ENCODE data around the gene TIMP2. TPM values are rescaled to one million over a fixed set of nuclear protein-coding genes. Genes with fewer than 3 reads are reported as not detected.

TIMP2 gene
- total and polyA plus RNA-seq, 2 of the 8 experiments (the other 6 are each of a cell fraction or from before 2014, with no cell fraction given) = 18.2 to 43.3 TPM

DNA sequence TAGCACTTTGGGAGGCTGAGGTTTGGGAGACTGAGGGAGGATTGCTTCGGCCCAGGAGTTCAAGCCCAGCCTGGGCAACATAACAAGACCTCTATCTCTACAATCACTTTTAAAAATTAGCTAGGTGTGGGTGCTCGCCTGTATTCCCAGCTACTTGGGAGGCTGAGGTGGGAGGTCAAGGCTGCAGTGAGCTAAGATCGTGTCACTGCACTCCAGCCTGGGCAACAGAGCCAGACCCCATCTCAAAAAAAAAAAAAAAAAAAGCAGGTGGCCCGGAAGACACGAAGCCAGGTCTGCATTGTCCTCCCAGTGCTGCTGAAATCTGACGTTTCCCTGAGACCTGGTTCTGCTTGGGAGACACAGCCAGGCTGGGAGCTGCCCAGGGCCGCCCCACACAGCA, 18.8 kb upstream of the TIMP2 start (continued):
- TF ChIP-seq, protein P1, sequence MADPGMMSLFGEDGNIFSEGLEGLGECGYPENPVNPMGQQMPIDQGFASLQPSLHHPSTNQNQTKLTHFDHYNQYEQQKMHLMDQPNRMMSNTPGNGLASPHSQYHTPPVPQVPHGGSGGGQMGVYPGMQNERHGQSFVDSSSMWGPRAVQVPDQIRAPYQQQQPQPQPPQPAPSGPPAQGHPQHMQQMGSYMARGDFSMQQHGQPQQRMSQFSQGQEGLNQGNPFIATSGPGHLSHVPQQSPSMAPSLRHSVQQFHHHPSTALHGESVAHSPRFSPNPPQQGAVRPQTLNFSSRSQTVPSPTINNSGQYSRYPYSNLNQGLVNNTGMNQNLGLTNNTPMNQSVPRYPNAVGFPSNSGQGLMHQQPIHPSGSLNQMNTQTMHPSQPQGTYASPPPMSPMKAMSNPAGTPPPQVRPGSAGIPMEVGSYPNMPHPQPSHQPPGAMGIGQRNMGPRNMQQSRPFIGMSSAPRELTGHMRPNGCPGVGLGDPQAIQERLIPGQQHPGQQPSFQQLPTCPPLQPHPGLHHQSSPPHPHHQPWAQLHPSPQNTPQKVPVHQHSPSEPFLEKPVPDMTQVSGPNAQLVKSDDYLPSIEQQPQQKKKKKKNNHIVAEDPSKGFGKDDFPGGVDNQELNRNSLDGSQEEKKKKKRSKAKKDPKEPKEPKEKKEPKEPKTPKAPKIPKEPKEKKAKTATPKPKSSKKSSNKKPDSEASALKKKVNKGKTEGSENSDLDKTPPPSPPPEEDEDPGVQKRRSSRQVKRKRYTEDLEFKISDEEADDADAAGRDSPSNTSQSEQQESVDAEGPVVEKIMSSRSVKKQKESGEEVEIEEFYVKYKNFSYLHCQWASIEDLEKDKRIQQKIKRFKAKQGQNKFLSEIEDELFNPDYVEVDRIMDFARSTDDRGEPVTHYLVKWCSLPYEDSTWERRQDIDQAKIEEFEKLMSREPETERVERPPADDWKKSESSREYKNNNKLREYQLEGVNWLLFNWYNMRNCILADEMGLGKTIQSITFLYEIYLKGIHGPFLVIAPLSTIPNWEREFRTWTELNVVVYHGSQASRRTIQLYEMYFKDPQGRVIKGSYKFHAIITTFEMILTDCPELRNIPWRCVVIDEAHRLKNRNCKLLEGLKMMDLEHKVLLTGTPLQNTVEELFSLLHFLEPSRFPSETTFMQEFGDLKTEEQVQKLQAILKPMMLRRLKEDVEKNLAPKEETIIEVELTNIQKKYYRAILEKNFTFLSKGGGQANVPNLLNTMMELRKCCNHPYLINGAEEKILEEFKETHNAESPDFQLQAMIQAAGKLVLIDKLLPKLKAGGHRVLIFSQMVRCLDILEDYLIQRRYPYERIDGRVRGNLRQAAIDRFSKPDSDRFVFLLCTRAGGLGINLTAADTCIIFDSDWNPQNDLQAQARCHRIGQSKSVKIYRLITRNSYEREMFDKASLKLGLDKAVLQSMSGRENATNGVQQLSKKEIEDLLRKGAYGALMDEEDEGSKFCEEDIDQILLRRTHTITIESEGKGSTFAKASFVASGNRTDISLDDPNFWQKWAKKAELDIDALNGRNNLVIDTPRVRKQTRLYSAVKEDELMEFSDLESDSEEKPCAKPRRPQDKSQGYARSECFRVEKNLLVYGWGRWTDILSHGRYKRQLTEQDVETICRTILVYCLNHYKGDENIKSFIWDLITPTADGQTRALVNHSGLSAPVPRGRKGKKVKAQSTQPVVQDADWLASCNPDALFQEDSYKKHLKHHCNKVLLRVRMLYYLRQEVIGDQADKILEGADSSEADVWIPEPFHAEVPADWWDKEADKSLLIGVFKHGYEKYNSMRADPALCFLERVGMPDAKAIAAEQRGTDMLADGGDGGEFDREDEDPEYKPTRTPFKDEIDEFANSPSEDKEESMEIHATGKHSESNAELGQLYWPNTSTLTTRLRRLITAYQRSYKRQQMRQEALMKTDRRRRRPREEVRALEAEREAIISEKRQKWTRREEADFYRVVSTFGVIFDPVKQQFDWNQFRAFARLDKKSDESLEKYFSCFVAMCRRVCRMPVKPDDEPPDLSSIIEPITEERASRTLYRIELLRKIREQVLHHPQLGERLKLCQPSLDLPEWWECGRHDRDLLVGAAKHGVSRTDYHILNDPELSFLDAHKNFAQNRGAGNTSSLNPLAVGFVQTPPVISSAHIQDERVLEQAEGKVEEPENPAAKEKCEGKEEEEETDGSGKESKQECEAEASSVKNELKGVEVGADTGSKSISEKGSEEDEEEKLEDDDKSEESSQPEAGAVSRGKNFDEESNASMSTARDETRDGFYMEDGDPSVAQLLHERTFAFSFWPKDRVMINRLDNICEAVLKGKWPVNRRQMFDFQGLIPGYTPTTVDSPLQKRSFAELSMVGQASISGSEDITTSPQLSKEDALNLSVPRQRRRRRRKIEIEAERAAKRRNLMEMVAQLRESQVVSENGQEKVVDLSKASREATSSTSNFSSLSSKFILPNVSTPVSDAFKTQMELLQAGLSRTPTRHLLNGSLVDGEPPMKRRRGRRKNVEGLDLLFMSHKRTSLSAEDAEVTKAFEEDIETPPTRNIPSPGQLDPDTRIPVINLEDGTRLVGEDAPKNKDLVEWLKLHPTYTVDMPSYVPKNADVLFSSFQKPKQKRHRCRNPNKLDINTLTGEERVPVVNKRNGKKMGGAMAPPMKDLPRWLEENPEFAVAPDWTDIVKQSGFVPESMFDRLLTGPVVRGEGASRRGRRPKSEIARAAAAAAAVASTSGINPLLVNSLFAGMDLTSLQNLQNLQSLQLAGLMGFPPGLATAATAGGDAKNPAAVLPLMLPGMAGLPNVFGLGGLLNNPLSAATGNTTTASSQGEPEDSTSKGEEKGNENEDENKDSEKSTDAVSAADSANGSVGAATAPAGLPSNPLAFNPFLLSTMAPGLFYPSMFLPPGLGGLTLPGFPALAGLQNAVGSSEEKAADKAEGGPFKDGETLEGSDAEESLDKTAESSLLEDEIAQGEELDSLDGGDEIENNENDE (IDR thresholded peaks at IDR 0.05; ENCODE audit: insufficient replicate concordance, low read length) = no peak
- TF ChIP-seq ATF3 (IDR thresholded peaks at IDR 0.05; ENCODE audit: insufficient read depth, low read depth, low read length) = no peak
- no peak for TF ChIP-seq GTF2F1 (IDR thresholded peaks at IDR 0.05; ENCODE audit: borderline replicate concordance, low read depth, low read length)
- no peak for TF ChIP-seq POU5F1 (IDR thresholded peaks at IDR 0.05; ENCODE audit: low read depth, low read length)
- no peak for TF ChIP-seq TEAD4 (IDR thresholded peaks at IDR 0.05; ENCODE audit: low read depth, low read length)
- TF ChIP-seq EGR1 (IDR thresholded peaks at IDR 0.05; ENCODE audit: borderline replicate concordance, low read depth, low read length) = no peak
- no peak for TF ChIP-seq CEBPB (IDR thresholded peaks at IDR 0.05; ENCODE audit: low read depth, low read length)
- TF ChIP-seq SIRT6 (IDR thresholded peaks at IDR 0.05; ENCODE audit: low read length) = no peak
- TF ChIP-seq RFX5 (IDR thresholded peaks at IDR 0.05; ENCODE audit: borderline replicate concordance, low read depth, low read length) = no peak
- no peak for TF ChIP-seq CBX8 (IDR thresholded peaks at IDR 0.05; ENCODE audit: borderline replicate concordance, low read depth, low read length)
- no peak for TF ChIP-seq RBBP5 (IDR thresholded peaks at IDR 0.05; ENCODE audit: borderline replicate concordance, low read depth, low read length)
- no peak for TF ChIP-seq CHD2 (IDR thresholded peaks at IDR 0.05; ENCODE audit: low read length)
- no peak for TF ChIP-seq SP2 (IDR thresholded peaks at IDR 0.05; ENCODE audit: low read length)

Measured in H1 (cell line).